H1 (cell line): ENCODE results near the gene SYNDIG1. TPM values are rescaled to one million over a fixed set of nuclear protein-coding genes. Genes with fewer than 3 reads are reported as not detected.

Experiments used
- ASH2L ChIP-seq: fragments of 200-600, 300-600 bp; sonication (generic); IDR thresholded peaks from one replicate; pipeline ENCODE4 v1.7.1; 2017; ENCODE audit warnings: low read length
- KDM5A ChIP-seq: fragments of 200-600 bp; IDR thresholded peaks from 2 replicates; pipeline ENCODE4 v1.7.1; 2012; ENCODE audit warnings: mild to moderate bottlenecking, low read length, inconsistent platforms, mixed read lengths
- POU5F1 ChIP-seq: IDR thresholded peaks from 2 replicates; pipeline ENCODE4 v1.6.1; 2011; ENCODE audit warnings: low read depth, mild to moderate bottlenecking, low read length, moderate library complexity
- ZNF274 ChIP-seq: IDR thresholded peaks from 2 replicates; pipeline ENCODE4 v1.7.0; 2012; ENCODE audit warnings: low read length, borderline replicate concordance; ENCODE audit errors: extremely low read depth
- polyA plus RNA-seq, 7 experiments: library from polyadenylated mRNA; depleted of rRNA in 3 of 7; stranded (reverse) in 5 of 7; unstranded in 2 of 7; fragments of >200 nt in 5 of 7; fragments of 200-250 nt in 2 of 7; gene quantifications; 1 replicate in 5 of 7; 2 replicates in 1 of 7; 4 replicates in 1 of 7; pipeline versions ENCODE4 v1.2.1 to v1.2.3, GENCODE V29; 2011 to 2013; ENCODE audit warnings: missing spikeins in 2 of 7, mixed read lengths in 2 of 7
- total RNA-seq: library from RNA; stranded (reverse); fragmentation: NEBNext Ultra II Directional; extraction: Animal tissue kit (Norgen Biotek cat#: 25700); gene quantifications from 2 replicates; pipeline ENCODE4 v1.2.1, GENCODE V29; 2021
- TF ChIP-seq, protein P1 (sequence below): IDR thresholded peaks from 2 replicates; pipeline ENCODE4 v1.6.1; 2012; ENCODE audit warnings: low read length, inconsistent platforms

SYNDIG1 gene
- total and polyA plus RNA-seq, 2 of the 8 experiments (the other 6 are each of a cell fraction or from before 2014, with no cell fraction given): 6.5 to 7.8 TPM

DNA sequence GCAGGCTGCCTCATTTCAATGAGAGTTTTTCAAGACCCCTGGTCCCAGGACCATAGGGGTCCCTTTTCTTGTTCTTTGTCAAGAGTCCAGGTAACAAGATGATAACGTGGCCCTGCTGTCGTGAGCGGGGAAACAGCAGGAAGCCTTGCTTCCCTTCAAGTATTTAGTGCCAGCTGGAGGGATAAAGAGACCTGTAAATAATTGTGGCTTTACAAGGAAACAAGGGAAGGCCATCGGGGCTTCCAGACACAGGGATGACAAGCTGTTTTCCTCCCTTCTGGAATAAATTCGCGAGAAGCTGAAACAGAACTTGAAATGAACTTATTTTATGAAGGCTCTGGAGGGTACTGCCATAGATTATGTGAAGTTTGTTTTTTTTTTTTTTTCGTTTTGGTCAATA, 163.2 kb downstream of the SYNDIG1 start (continued):
- TF ChIP-seq, protein P1, sequence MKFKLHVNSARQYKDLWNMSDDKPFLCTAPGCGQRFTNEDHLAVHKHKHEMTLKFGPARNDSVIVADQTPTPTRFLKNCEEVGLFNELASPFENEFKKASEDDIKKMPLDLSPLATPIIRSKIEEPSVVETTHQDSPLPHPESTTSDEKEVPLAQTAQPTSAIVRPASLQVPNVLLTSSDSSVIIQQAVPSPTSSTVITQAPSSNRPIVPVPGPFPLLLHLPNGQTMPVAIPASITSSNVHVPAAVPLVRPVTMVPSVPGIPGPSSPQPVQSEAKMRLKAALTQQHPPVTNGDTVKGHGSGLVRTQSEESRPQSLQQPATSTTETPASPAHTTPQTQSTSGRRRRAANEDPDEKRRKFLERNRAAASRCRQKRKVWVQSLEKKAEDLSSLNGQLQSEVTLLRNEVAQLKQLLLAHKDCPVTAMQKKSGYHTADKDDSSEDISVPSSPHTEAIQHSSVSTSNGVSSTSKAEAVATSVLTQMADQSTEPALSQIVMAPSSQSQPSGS: no peak
- TF ChIP-seq ASH2L (no peak), POU5F1 (no peak), ZNF274 (no peak), KDM5A (no peak)
